Neural crest cell (in vitro differentiated cells): ENCODE measurements around the gene HTR3A. TPM values are rescaled to one million over a fixed set of nuclear protein-coding genes. Genes with fewer than 3 reads are reported as not detected.

Source experiments
- DNase-seq: peaks from one replicate; pipeline ENCODE4 v3.0.0; 2021; ENCODE audit warnings: low read depth, mixed read lengths, low spot score
- H3K27ac Mint-ChIP-seq: one replicate; pipeline ENCODE4 v1.8.0; 2021; ENCODE audit warnings: mild to moderate bottlenecking, mixed read lengths; ENCODE audit not compliant: unreplicated experiment
- H3K27me3 Mint-ChIP-seq: 2 replicates; pipeline ENCODE4 v1.8.0; 2021; ENCODE audit warnings: low read depth, mild to moderate bottlenecking, mixed read lengths
- H3K36me3 Mint-ChIP-seq: 2 replicates; pipeline ENCODE4 v1.8.0; 2021; ENCODE audit warnings: low read depth, mild to moderate bottlenecking, mixed read lengths
- H3K4me1 Mint-ChIP-seq: 2 replicates; pipeline ENCODE4 v1.8.0; 2021; ENCODE audit warnings: mixed read lengths
- H3K4me3 Mint-ChIP-seq: one replicate; pipeline ENCODE4 v1.8.0; 2021; ENCODE audit warnings: mild to moderate bottlenecking, mixed read lengths
- H3K9me3 Mint-ChIP-seq: 2 replicates; pipeline ENCODE4 v1.8.0; 2021; ENCODE audit warnings: mixed read lengths
- total RNA-seq: library from RNA; stranded (reverse); gene quantifications from 2 replicates; pipeline ENCODE4 v1.2.1, GENCODE V29; 2021
- TF ChIP-seq, protein P1 (sequence below): fragments of 200-600 bp; sonication (generic); conservative IDR thresholded peaks from 2 replicates; pipeline ENCODE4 v1.5.0; 2021; ENCODE audit warnings: antibody characterized with exemption, mild to moderate bottlenecking

Gene HTR3A
- total RNA-seq, 1 donor from 2014 or later = 3.8 TPM

DNA sequence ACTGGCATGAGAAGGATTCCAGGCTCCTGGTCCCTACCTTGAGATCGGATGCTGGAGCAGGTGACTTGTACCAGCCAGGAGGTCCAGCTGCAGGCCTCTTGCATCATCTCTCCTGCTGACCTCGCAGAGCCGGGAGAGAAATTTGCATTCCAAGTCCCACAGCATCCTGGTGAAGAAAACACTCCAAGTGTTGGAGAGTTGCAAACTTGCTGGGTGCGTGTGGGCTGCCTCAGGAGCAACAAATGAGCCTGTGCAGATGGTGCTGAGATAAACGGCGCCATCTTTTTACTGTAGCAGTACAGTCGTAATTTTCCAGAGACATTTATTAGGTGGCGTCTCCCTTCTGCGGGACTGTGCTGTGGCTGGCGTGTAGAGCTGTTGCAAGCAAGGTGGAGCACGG is 52.5 kb downstream of the HTR3A start:
- no peaks in the 10 kb centered on the region for H3K4me1 Mint-ChIP-seq
- H3K9me3 Mint-ChIP-seq = no peaks in the 10 kb centered on the region
- no peaks in the 10 kb centered on the region for H3K27me3 Mint-ChIP-seq
- H3K27ac Mint-ChIP-seq = no peak overlapping the region
- H3K4me3 Mint-ChIP-seq = no peak overlapping the region
- DNase-seq = no peak
- TF ChIP-seq, protein P1, sequence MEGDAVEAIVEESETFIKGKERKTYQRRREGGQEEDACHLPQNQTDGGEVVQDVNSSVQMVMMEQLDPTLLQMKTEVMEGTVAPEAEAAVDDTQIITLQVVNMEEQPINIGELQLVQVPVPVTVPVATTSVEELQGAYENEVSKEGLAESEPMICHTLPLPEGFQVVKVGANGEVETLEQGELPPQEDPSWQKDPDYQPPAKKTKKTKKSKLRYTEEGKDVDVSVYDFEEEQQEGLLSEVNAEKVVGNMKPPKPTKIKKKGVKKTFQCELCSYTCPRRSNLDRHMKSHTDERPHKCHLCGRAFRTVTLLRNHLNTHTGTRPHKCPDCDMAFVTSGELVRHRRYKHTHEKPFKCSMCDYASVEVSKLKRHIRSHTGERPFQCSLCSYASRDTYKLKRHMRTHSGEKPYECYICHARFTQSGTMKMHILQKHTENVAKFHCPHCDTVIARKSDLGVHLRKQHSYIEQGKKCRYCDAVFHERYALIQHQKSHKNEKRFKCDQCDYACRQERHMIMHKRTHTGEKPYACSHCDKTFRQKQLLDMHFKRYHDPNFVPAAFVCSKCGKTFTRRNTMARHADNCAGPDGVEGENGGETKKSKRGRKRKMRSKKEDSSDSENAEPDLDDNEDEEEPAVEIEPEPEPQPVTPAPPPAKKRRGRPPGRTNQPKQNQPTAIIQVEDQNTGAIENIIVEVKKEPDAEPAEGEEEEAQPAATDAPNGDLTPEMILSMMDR = no peak
- H3K36me3 Mint-ChIP-seq = no peaks in the 10 kb centered on the region

DNA sequence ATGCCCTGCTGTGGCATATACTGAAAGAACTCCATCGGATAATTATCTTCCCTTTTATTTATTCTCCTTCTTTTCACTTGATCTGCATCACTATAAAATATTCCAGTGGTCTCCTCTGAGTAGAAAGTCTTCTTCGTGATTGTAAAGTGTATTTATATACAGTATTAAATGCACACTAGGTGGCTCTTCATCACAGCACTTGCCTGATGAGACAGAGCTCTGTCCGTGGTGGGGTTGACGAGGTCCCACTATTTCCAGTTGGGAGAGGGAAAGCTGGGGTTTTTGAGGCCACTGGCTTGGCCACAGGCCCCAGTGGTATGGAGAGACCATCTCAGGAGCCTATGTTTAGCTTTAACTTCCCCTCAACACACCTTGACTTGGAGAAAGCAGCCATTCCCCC is 53.0 kb downstream of the HTR3A start:
- Mint-ChIP-seq H3K36me3 (no peaks in the 10 kb centered on the region), H3K4me1 (no peaks in the 10 kb centered on the region), H3K27me3 (no peaks in the 10 kb centered on the region), H3K27ac (no peak overlapping the region), H3K4me3 (no peak overlapping the region), H3K9me3 (no peaks in the 10 kb centered on the region)
- DNase-seq = no peak
- TF ChIP-seq, protein P1 = no peak

DNA sequence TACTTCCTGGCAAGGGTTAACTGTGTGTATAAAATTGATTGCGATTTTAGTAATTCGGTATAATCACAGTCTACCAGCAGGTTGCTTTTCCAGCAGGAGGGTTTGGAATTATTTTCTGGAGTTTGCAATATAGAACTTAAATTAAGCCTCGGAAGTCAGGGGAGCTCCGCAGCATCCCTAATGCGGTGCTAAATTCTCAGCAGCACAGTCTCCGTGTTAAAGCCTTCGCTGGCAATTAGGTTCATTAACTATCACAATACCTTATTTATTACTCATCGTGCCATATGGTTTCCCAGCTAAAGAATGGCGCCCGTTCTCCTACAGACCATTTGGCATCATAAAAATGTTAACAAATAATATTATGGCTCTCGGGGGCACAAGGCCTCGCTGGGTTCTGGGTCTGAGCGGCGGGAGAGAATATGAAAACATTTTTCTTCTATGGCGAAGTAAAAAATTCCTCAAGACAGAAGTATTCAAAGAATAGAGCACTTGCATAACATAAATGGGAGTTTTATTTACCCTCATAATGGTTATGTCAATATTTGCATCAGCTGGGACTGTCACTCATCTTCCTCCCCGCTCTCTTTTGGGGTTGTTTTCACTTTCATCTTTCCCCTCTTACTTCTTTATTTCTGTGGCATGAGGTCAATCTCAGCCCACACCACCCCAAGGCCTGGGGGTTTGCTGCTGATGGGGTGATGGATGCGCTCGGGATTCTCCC is 56.5 kb downstream of the HTR3A start:
- DNase-seq = no peak
- Mint-ChIP-seq H3K27me3 (no peaks in the 10 kb centered on the region), H3K4me3 (no peak overlapping the region), H3K27ac (no peak overlapping the region), H3K4me1 (peaks cover 14% of the 10 kb centered on the region), H3K36me3 (no peaks in the 10 kb centered on the region), H3K9me3 (no peaks in the 10 kb centered on the region)
- TF ChIP-seq, protein P1 = no peak

DNA sequence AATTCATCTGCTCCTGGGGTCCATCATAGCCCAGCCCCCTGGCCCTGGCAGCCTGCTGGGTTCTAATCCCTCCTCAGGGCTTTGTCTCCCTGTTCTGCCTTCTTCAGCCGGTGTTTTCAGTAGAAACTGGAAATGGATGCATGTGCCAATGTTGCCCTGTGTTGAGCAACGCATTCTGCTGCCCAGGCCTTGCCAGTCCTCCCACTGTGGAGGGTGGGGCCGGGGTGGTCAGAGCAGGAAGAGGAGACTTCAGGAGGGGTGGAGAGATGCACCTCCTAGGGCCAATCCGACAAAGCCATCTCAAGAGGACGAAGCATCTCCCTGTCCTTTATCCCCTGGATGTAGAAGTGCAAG is 57.0 kb downstream of the HTR3A start:
- Mint-ChIP-seq H3K27me3 (no peaks in the 10 kb centered on the region), H3K9me3 (no peaks in the 10 kb centered on the region), H3K4me1 (peaks cover 19% of the 10 kb centered on the region), H3K4me3 (no peak overlapping the region), H3K36me3 (no peaks in the 10 kb centered on the region), H3K27ac (no peak overlapping the region)
- no peak for DNase-seq
- TF ChIP-seq, protein P1 = no peak

DNA sequence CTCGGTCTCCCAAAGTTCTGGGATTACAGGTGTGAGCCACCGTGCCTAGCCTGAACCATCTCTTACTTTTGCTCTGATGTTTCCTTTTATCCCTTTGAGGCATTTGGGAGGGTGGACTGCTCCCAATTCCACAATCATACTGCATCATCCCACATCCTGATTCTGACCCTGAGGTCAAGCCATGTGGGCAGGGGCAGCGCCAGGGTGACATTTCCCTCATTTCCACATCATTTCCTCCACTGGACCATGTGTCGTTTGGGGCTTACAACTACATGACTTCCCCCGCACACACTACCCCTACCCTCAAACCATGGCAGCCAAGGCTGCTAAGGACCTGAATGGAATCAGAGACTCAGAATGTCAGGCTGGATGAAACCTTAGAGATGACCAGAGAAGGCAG is 58.2 kb downstream of the HTR3A start:
- H3K9me3 Mint-ChIP-seq = no peaks in the 10 kb centered on the region
- no peak for DNase-seq
- H3K27me3 Mint-ChIP-seq = no peaks in the 10 kb centered on the region
- TF ChIP-seq, protein P1 = no peak
- H3K27ac Mint-ChIP-seq = peak overlapping the region; percentile 58
- no peaks in the 10 kb centered on the region for H3K36me3 Mint-ChIP-seq
- no peak overlapping the region for H3K4me3 Mint-ChIP-seq
- peaks cover 27% of the 10 kb centered on the region for H3K4me1 Mint-ChIP-seq
